GF-D8 (cell line): ENCODE data around the gene INSIG1.

ENCODE experiments used
- DNase-seq: peaks from one replicate; lab custom pipeline; 2025; lab: John Stamatoyannopoulos, UW

INSIG1 gene

DNA sequence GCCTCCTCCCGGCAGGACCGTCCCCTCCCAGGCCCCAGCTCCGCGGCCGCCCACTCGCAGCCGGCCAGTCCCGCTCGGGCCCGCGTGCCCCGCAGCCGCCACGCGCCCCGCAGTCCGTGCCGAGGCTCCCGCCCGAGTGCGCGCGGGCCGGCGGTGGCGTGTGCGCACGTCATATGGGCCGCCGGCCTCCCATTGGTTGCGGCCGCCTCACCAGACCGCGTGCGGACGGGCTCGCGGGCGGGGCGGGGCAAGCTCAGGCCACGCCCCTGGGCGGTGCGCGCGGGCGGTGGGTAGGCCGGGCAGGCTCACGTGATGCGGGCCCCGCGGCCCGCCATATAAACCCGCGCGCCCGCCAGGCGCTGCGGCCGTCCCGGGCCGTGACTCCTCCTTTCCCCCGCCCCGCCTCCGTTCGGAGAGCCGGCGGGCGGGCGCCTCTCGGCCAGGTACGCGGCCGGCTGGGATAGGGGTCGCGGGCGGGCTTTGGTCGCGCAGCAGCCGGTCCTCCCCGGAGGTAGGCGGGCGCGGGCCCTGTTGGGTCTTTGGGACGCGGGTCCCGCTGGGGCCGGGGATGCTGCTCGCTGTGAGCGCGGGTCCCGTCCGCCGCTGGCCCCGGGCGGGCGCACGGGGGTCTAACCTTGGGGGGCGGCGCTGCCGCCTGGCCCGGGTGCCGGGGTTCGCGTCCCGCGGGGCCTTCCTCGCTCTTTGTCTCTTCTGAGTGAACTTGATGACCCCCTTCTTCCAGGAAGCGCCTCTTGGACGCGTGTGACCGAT lies at the start of gene INSIG1:
Gene INSIG1, plus strand, starts transcription at position 362 of the 771 bp plus-strand sequence. Its CDS starts 408 bp downstream, at position 770.
- DNase-seq: peak; percentile 85

DNA sequence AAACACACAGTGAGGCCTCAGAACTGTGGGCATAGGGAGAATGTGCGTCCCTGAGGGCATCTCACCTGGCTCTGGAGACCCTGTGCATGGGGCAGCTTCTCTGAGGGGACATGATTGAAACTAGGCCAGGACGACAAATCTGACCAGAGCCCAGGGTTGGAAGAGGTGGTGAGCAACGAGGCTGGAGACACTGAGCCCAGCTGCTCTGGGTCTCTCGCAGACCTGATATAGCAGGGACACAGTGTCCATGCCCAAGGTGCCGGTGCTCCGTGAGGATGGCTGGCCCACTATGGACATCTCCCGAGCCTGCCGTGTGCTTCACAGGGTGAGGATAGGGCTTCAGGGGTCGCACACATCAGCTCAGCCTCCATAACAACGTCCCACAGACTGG lies 49.3 kb upstream of the INSIG1 start:
- no peak for DNase-seq

DNA sequence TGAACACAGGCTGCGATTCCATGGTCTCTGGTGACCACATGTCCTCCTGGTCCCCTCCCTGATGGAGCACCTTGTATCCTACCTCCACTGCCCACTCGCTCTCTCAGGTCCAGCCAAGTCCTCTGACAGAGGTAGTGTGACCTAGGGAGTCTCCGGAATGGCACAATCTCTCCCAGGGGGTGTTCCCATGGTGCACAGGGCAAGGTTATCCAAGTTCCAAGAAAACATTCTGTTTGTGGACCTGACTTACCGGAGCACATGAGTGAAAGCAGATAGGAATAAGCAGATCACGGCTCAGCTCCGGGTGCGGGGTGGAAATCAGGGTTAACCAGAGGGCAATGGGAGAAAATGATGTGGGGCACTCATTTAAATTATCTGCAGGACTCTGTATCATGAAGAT lies 45.8 kb upstream of the INSIG1 start:
- no peak for DNase-seq

DNA sequence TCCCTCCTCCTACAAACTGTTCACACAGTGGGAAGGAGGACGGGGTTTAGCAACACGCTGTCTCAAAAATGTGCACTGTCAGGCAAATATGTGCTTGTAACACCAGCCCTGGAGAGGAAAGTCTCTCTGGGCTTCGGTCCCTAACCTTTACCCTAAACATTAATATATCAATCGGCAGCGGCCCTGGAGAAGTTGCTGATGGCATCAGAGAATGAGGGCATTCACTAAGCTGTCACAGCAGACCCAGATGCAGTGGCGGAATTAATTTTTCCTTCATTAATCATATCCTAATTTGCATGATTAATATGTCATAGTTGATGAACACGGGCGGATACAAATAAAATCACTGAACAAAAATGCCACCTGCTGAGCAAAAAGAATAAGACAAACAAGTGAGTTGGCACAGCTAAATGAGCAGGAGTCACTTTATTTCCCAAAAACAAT lies 45.2 kb upstream of the INSIG1 start:
- DNase-seq: no peak

DNA sequence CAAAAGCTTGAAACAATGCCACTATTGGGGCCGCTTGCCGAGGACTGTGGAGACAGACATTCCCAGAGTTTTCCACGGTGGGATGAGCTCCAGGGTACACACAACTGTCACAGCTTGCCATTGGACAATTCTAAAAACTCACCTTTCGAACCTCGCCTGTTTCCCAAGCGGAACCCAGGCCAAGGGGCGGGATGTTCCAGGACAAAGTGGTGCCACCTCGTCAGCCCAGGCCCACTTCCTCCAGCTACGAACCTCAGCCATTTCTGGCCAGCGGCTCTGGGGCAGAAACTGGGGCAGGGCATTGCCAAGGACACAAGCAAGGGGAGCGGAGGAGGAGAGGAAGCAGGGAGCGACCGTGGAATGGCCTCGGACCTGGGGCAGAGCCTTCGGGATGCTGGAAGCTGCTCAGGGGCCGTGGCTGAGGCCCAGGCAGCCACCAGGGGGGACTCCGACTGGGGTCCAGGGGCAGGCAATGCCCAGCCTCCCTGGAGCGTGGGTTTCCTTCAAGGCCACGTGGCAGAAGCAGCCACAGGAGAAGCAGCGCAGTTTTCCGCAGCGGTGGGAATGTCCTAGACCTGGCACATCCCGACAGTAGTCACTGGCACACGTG lies 44.7 kb upstream of the INSIG1 start:
- DNase-seq: no peak

DNA sequence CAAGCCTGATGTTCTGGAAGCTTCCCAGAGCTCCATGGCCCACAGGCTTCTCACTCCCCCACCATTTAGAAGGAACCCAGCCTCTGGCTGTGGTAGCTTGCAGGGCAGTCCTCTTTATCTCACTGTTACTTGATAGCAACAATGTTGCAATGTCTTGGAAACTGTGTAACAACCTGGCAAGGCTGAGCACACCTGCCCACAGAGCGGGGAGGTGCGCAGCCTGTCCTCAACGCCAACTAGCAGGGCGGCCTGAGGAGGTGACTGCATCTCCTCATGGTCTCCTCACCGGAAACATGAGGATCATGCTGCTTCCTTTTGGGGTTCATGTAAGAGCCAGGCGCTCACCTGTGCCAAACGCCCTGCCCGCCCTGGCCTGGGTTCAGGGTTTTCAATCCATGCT lies 43.7 kb upstream of the INSIG1 start:
- no peak for DNase-seq

DNA sequence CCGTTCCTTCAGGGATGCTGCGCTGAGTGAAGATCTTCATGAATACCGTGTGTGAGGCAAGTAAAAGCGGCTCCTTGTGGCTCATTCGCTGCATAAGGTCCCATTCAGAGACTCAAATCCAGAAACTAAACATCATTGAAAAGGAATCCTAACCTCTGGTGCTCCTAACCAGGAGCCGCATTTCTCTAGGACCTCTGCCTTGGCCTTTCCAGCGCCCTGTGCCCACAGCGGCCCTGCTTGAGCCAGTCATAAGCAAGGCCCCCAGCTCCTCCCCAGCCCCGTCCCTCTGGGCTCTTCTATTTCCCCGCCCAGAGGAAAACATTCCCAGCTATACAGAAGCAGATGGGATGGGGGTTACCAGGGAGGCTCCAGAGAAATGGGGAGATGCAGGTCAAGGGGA lies 42.6 kb upstream of the INSIG1 start:
- no peak for DNase-seq

DNA sequence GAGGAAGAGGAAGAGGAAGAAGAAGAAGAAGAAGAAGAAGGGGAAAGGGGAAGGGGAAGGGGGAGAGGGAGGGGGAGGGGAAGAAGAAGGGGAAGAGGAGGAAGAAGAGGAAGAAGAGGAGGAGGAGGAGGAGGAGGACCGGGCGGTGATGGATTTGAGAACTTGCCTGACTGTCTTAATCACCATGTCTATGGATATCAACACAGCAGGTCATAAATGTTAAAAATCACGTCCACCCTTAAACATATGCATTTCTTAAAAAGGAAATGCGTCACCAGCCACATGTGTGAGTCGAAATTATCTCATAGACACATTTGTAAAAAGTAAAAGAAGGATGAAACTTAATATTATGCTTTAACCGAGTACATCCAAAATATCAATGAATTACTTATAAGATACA lies 42.1 kb upstream of the INSIG1 start:
- no peak for DNase-seq

DNA sequence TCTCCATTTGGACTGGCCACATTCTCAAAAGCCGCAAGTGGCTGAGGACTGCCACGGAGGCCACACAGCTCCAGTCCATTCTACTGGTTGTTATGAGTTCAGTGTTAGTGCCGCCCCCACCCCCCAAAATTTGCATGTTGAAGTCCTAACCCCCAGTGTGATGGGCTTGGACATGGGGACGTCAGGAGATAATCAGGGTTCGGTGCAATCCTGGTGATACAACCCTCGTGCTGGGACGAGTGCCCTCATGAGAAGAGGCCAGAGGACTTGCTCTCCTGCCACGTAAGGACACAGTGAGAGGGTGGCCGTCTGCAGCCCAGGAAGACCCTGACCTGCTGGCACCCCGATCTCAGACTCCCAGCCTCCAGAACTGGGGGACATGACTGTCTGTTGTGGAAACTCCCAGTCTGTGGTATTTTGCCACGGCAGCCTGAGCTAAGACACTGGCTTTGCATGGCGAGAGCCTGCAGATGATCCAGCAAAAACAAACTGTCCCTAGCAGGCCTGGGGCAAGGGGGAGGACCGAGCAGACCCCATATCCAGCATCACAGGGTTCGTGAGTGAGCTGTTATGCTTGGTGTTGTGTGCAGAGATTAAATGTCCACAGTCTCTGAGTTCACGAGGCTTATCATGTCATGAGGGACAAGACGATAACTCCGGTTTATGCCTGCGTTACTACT lies 41.5 kb upstream of the INSIG1 start:
- no peak for DNase-seq

DNA sequence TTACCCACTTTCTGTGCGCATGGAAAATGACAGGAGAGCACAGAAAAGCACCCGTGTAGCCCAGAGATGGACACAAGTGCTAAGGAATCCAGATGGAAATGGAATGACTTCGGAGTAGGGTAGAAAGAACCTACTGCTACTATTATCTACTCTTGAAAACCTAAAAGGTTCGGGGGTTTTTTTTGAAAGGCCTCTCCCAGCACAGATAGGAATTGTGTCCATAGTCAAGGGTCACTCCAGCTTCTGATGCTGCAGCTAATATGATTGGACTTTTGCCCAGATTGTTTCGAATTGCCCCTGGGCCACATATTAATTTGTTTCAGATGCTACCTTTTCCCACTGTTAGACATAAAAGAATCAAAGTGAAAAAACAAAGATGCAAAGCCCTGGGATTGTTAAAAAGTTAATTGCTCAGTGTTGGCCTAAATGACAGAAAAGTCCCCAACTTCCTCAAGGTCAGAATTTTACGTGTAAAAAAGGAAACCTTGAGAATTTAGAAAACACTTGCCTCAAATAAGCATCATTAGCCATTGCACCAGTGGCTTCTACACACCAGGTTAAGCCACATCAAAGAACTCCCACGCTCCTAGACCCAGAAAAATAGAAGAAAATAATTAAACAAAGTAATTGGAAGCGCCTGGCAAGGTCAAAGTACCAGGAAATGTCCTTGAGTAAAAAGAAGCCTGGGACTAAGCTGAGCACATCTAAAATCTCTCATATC lies 40.8 kb upstream of the INSIG1 start:
- no peak for DNase-seq

DNA sequence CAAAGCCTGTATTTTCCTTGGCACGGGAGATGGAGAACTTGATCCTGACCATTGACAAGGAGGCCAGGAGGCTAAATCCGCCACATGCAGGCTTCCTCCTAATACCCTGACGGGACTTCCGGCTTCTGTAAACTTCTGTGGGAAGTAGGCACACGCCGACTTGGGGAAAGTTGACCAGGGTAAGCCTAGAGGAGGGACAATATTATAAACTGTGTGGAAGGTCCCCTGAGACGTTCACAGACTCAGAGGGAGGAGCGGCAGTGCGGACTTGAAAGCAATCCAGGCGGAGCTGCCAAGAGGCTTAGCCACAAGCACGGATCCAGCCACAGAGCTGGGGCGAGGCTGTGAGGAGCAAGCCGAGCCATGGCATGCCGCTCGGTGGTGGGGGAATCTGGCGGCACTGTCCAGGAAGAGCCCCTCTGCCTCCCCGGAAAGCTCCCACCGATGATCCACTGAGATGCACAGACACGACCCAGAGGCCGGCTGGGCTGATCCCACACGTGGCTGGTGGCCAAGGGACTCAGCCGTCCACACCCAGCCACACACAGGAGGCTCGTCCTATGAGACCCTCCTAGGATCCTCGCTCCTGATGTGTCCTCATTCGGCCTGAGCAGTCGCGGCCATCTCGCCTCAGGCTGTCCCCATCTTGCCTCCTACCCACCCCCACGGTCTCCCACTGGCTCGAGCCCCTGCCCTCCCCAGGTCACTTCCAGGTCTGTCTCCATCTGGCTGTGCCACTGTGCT lies 40.0 kb upstream of the INSIG1 start:
- no peak for DNase-seq

DNA sequence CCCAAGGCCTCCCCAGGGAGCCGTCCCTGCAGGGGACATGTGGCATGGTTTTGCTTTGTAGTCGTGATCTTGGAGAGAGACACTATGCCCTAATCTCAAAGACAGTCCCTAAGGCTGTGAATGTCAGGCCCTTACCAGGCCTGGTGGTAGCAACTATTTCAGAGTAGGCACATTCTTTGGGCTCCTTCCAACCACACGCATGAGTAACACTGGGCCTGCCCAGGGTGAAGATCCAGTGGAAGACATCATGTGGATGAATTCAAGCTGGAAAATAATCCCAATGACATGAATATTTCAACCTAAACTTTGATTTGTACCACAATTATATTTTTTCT lies 39.5 kb upstream of the INSIG1 start:
- DNase-seq: no peak

DNA sequence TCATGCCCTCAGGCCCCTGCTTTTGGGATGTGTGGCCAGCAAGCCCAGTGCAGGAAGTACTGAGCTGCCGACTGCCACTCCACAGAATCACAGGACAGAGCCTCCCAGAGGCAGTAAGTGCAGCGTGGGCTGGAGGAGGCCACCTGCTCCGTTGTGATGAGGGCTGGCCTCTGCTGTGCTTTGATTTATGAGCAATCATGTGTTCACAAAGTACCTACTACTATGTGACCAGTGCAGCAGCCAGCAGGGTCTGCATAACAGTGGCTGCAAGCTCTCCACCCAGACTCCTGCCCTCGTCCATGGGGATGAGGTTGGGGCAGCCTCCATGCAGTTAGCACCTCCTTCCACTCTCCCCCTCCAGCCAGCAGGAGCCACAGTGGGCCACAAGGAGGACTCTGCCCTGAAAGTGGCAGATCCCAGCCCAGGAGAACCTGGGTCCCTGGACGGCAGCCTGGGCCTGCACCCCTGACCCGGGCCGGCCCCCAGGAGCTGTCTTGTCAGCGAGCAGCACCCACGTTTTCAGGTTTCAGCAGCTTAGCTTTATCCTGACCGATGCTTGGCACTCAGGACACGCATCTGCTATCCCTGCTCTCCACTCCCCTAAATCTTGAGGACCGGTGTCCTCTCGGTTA lies 37.7 kb upstream of the INSIG1 start:
- DNase-seq: no peak

DNA sequence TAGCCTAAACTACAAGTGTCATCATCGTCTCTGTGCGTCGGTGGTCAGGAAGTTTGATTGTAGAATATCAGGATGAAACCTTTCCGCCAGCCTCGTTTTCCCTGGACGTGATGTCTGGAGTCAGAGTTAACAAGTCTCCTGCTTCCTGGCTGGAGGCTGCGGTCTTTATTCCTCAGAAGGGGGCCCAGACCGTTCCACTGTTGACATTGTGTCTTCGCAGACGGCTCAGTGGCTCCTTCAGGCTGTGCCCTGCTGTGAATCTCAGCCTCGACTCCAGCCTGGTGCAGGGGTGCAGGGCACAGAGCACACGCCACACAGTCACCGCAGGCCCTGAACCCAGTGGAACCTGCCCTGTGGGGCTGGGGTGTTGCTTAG lies 37.2 kb upstream of the INSIG1 start:
- no peak for DNase-seq

DNA sequence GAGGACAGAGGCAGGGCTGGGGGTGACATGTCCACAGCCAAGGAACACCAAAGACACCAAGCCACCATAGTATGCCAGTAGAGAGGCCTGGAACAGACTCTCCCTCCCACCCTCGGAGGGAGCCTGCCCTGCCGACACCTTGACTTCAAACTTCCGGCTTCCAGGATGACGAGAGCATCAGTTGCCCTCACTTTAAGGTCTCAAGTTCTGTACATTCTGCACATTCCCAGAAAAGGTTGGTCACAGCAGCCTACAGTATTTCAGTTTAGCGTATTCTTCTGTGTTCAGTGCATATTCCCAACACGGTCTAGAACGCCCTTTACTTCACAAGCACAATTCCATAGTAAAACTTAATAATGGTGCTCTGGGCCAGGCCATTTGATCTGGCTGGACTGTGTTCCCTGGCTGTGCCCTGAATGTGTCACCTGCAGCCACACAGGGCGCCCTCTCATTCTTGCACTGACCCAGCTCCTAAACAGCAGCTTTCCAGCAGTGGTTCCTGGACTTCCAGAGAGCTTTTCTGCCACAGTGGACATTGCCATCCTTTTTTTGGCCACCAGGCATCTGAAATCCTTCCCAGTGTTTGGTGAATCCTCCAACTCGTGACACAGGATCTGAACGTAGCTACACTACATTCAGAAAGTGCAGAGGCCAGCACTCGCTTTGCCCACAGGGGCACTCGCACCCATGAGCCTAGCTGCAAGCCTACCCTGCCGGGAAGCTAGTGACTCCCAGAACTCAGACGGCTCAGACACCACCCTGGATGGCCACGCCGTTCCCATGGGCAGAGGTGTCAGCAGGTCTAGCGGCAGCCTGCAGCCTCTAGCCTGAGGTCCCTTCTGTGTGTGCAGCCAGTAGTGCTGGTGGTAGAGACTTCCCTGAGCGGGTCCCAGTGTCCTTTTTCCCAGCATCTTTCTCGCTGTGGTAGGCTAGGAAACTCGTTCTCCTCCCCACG lies 36.4 kb upstream of the INSIG1 start:
- no peak for DNase-seq

DNA sequence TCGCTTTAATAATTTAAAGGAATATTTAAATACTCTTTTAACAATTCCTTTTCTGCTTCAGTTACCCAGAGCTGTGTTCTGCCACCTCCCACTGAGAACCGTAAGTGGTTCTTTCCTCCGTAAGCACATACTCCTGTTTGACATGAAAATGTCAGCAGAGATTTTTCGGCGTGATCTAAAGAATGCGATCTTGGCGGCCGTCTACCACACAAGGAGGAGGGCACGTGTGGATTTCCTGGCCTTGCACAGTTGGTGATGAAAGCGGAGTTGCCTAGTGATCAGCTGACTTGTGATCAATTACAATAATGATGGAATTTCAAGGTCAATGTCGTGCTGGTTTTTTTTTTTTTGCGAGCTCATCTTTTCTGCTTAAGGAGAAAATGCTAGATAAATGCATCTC lies 35.6 kb upstream of the INSIG1 start:
- DNase-seq: no peak

DNA sequence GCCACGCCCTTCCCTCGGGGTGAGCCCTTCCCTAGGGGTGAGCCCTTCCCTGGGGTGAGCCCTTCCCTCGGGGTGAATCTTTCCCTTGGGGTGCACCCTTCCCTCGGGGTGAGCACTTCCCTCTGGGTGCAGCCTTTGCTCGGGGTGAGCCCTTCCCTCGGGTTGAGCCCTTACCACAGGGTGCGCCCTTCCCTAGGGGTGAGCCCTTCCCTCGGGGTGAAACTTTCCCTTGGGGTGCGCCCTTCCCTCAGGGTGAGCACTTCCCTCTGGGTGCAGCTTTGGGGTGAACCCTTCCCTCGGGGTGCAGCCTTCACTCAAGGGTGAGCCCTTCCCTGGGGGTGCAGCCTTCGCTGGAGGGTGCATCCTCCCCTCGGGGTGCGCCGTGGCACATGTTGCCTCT lies 34.6 kb upstream of the INSIG1 start:
- no peak for DNase-seq

DNA sequence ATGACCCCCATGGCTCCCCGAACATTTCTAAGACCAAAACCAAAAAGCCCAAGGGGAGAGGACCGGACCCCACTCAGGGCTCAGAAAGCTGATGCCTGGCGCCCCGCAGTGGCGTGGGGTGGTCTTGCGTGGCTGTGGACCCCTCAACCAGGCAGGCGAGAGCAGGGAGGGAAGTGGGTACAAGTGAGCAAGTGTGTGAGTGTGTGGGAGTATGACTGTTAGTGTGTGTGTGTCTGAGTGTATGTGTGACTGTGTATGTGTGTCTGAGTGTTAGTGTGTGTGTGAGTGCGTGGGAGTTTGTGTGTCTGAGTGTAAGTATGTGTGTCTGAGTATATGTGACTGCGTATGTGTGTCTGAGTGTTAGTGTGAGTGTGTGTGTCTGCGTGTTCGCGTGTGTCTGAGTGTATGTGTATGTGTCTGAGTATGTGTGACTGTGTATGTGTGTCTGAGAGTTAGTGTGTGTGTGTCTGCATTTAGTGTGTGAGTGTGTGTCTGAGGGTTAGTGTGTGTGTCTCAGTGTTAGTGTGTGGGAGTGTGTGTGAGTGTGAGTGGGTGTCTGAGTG lies 34.0 kb upstream of the INSIG1 start:
- DNase-seq: no peak

DNA sequence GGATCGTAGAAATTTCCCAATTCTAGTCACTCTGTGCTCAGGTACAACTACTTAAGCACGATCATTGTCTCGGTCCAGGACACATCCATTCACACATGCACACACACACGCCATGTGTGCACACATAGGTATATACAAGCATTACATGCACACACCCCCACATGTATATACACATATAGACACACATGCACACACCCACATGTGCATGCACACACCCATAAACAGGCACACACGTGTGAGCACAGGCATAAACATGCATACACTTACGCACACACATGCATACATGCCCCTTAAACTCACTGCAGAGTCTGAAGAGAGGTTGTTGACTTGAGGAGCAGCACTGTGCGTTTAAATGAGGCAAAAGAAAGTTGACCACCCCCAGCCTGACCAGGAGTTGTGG lies 32.5 kb upstream of the INSIG1 start:
- no peak for DNase-seq

DNA sequence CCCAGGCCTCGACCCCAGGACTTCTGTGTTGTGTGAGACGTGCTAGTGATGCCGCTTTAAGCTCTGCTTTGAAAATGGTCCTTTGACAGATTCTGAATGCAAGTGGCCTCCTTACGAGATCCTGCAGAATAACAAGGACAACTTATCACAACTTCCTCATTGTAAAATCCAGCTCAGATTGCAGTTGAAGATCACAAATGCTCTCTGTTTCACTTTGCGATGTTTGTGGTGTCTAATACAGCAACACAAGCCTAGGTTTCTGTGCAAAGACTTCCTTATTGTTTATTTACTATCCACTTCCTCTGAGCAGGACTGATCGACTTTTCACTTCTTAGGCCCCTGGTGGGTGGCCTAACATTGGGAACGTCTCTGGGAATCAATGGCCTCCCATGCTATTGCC lies 31.7 kb upstream of the INSIG1 start:
- no peak for DNase-seq
